Lower leg skin (tissue), 4 donors: ENCODE data around the gene IFI27. TPM values are rescaled to one million over a fixed set of nuclear protein-coding genes. Genes with fewer than 3 reads are reported as not detected.
A peak's percentile ranks its signal among the peaks of the same experiment; 100 is the strongest.

Experiments used
- DNase-seq, 2 donors: peaks; one replicate each; pipeline ENCODE4 v3.0.0-alpha.2; 2019; ENCODE audit warnings: low spot score in 2 of 2
- H3K4me3 ChIP-seq: fragments of 200-600 bp; sonication (generic); 2 replicates; pipeline ENCODE4 v1.5.1; 2017; ENCODE audit warnings: mild to moderate bottlenecking, low read depth; ENCODE audit not compliant: poor library complexity, severe bottlenecking
- CTCF ChIP-seq, 3 donors: fragments of 450-650 bp; IDR thresholded peaks; one replicate each; pipeline ENCODE4 v1.5.1; 2016; ENCODE audit warnings: antibody characterized with exemption in 3 of 3, mild to moderate bottlenecking in 3 of 3, moderate library complexity in 2 of 3
- POLR2A ChIP-seq, 2 donors: fragments of 450-650 bp; IDR thresholded peaks; one replicate each; pipeline ENCODE4 v1.6.1; 2016 to 2017; ENCODE audit warnings: antibody characterized with exemption in 2 of 2, mild to moderate bottlenecking in 1 of 2, moderate library complexity in 1 of 2
- WGBS, 2 donors: methylation state at CpG; one replicate each; pipeline ENCODE4 v1.1.5; 2018; 5-methylcytosine and 5-hydroxymethylcytosine counted together
- intact Hi-C: fragments of 100-400 bp; cut with DNase I; formaldehyde crosslinking; loops from one replicate; pipeline ENCODE4 v1.15.0; 2023; ENCODE audit warnings: low total_unique reads
- total RNA-seq, 4 donors: library from RNA; depleted of rRNA; stranded (reverse); fragments of >200 nt; gene quantifications; one replicate each; pipeline ENCODE4 v1.1.0, GENCODE V29; 2016

Gene IFI27
- total RNA-seq, 4 donors from 2014 or later: 70.2 to 133 (median 109) TPM

- DNase-seq: peak in 1 of 2 donors; percentile 69
- TF ChIP-seq POLR2A (IDR thresholded peaks at IDR 0.05): no peak
- TF ChIP-seq CTCF (IDR thresholded peaks at IDR 0.05): no peak
- intact Hi-C loops: no loop called here
- no peak overlapping the region for H3K4me3 ChIP-seq
- 91 to 93% methylated on average over 10 of the region's 10 CpGs for WGBS, 2 donors
Measured at GRCh38 chr14:94116701-94117100, 6.2 kb downstream of the IFI27 start.

GRCh38 chr14:94117856-94118255, 7.3 kb downstream of the IFI27 start:
- TF ChIP-seq POLR2A (IDR thresholded peaks at IDR 0.05): no peak
- no peak for TF ChIP-seq CTCF (IDR thresholded peaks at IDR 0.05)
- DNase-seq: peak in 1 of 2 donors; percentile 81

GRCh38 chr14:94119071-94119470, 8.5 kb downstream of the IFI27 start:
- DNase-seq: peak in 1 of 2 donors; percentile 69
- TF ChIP-seq CTCF (IDR thresholded peaks at IDR 0.05) (no peak), POLR2A (IDR thresholded peaks at IDR 0.05) (no peak)
- intact Hi-C loops: no loop called here
- no peak overlapping the region for H3K4me3 ChIP-seq

More at GRCh38 chr14:94117856-94118255, 7.3 kb downstream of the IFI27 start:
- WGBS, 2 donors: 81 to 87% methylated on average over 9 of the region's 9 CpGs
- intact Hi-C loops: no loop called here
- no peak overlapping the region for H3K4me3 ChIP-seq

- no peak for TF ChIP-seq CTCF (IDR thresholded peaks at IDR 0.05)
- TF ChIP-seq POLR2A (IDR thresholded peaks at IDR 0.05): no peak
- WGBS, 2 donors: 83 to 89% methylated on average over 5 of the region's 5 CpGs
- intact Hi-C loops: no loop called here
- peak in 1 of 2 donors; percentile 79 for DNase-seq
- no peak overlapping the region for H3K4me3 ChIP-seq
Measured at GRCh38 chr14:94120667-94121340, 10.3 kb downstream of the IFI27 start.

- peak in 1 of 2 donors; percentile 37 for DNase-seq
- no peak overlapping the region for H3K4me3 ChIP-seq
- 48 to 57% methylated on average over 3 of the region's 3 CpGs for WGBS, 2 donors
- intact Hi-C loops: no loop called here
- no peak for TF ChIP-seq CTCF (IDR thresholded peaks at IDR 0.05)
- no peak for TF ChIP-seq POLR2A (IDR thresholded peaks at IDR 0.05)
Measured at GRCh38 chr14:94121485-94121884, 10.9 kb downstream of the IFI27 start.

GRCh38 chr14:94122438-94122837, 11.9 kb downstream of the IFI27 start:
- no peak overlapping the region for H3K4me3 ChIP-seq
- no peak for TF ChIP-seq POLR2A (IDR thresholded peaks at IDR 0.05)
- no peak for TF ChIP-seq CTCF (IDR thresholded peaks at IDR 0.05)
- peak in 1 of 2 donors; percentile 26 for DNase-seq
- intact Hi-C loops: no loop called here
- WGBS, 2 donors: 77 to 97% methylated on average over 3 of the region's 3 CpGs
